MM.1S (cell line): ENCODE measurements around the gene NREP.
A peak's percentile ranks its signal among the peaks of the same experiment; 100 is the strongest.

Experiments
- DNase-seq: peaks from one replicate; pipeline ENCODE4 v3.0.0-alpha.2; 2015
- H2AFZ ChIP-seq: fragments of 300-600 bp; sonication (generic); 2 replicates; pipeline ENCODE4 v1.6.0; 2016; ENCODE audit warnings: antibody characterized with exemption, low read length
- H3F3A ChIP-seq: fragments of 300-600 bp; sonication (generic); 2 replicates; pipeline ENCODE4 v1.6.1; 2016; ENCODE audit warnings: mild to moderate bottlenecking, antibody characterized with exemption, low read length, moderate library complexity, mixed read lengths; ENCODE audit not compliant: insufficient read depth
- H3K27ac ChIP-seq: fragments of 300-600 bp; sonication (generic); 2 replicates; pipeline ENCODE4 v1.5.1; 2016; ENCODE audit warnings: mild to moderate bottlenecking, low read length
- H3K27me3 ChIP-seq: fragments of 300-600 bp; sonication (generic); replicated peaks from 2 replicates; pipeline ENCODE4 v1.6.0; 2016; ENCODE audit warnings: low read length; ENCODE audit not compliant: insufficient read depth
- H3K36me3 ChIP-seq: fragments of 300-600 bp; sonication (generic); replicated peaks from 2 replicates; pipeline ENCODE4 v1.6.1; 2016; ENCODE audit warnings: mild to moderate bottlenecking, low read length, mixed read lengths; ENCODE audit not compliant: insufficient read depth
- H3K4me1 ChIP-seq: fragments of 300-600 bp; sonication (generic); 2 replicates; pipeline ENCODE4 v1.6.1; 2016; ENCODE audit warnings: low read length, mixed read lengths
- H3K4me2 ChIP-seq: fragments of 300-600 bp; sonication (generic); 2 replicates; pipeline ENCODE4 v1.6.0; 2016; ENCODE audit warnings: low read depth, low read length
- H3K4me3 ChIP-seq: fragments of 300-600 bp; sonication (generic); 2 replicates; pipeline ENCODE4 v1.5.1; 2016; ENCODE audit warnings: low read length, mixed read lengths
- H3K79me2 ChIP-seq: fragments of 300-600 bp; sonication (generic); 2 replicates; pipeline ENCODE4 v1.6.1; 2016; ENCODE audit warnings: mixed run types, low read length, mixed read lengths
- H3K9ac ChIP-seq: fragments of 300-600 bp; sonication (generic); 2 replicates; pipeline ENCODE4 v1.6.1; 2016; ENCODE audit warnings: low read length, mixed read lengths
- H3K9me2 ChIP-seq: fragments of 300-600 bp; sonication (generic); replicated peaks from 2 replicates; pipeline ENCODE4 v1.6.1; 2016; ENCODE audit warnings: mild to moderate bottlenecking, low read length, mixed read lengths; ENCODE audit not compliant: insufficient read depth
- H3K9me3 ChIP-seq: fragments of 300-600 bp; sonication (generic); replicated peaks from 2 replicates; pipeline ENCODE4 v1.6.1; 2016; ENCODE audit warnings: mild to moderate bottlenecking, low read length, mixed read lengths; ENCODE audit not compliant: insufficient read depth
- H4K20me1 ChIP-seq: fragments of 300-600 bp; sonication (generic); 2 replicates; pipeline ENCODE4 v1.6.1; 2016; ENCODE audit warnings: mild to moderate bottlenecking, low read length, moderate library complexity, mixed read lengths; ENCODE audit not compliant: insufficient read depth
- CTCF ChIP-seq: fragments of 300-600 bp; sonication (generic); IDR thresholded peaks from 2 replicates; pipeline ENCODE4 v1.5.1; 2016; ENCODE audit warnings: antibody characterized with exemption, low read length, mixed read lengths
- EZH2 ChIP-seq: fragments of 300-600 bp; sonication (generic); optimal IDR thresholded peaks from 2 replicates; pipeline ENCODE3; 2017; ENCODE audit warnings: low read depth, mild to moderate bottlenecking, antibody characterized with exemption, low read length, mixed read lengths
- EZH2phosphoT487 ChIP-seq: fragments of 300-600 bp; sonication (generic); IDR thresholded peaks from 2 replicates; pipeline ENCODE4 v1.6.1; 2018; ENCODE audit warnings: antibody characterized with exemption, low read length

NREP gene

DNA sequence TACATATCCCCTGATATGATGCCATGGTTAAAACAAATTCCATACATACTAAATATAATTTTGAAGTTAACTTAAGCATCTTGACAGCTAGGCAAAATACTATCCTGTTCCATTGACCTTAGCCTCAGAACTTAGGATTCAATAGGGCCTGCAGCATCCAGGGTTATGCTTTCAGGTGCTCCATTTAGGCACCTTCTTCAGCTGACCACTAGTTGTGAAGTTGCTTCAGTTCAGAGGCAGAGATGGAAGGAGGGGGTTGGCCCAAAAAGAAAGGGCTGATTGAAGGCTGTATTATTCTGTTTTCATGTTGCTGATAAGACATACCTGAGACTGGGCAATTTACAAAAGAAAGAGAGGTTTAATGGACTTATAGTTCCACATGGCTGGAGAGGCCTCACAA lies 7.0 kb upstream of the NREP start:
- Histone ChIP-seq H3K27me3 (no peaks in the 10 kb centered on the region), H3K36me3 (no peaks in the 10 kb centered on the region)
- TF ChIP-seq CTCF (no peak), EZH2 (no peak)

DNA sequence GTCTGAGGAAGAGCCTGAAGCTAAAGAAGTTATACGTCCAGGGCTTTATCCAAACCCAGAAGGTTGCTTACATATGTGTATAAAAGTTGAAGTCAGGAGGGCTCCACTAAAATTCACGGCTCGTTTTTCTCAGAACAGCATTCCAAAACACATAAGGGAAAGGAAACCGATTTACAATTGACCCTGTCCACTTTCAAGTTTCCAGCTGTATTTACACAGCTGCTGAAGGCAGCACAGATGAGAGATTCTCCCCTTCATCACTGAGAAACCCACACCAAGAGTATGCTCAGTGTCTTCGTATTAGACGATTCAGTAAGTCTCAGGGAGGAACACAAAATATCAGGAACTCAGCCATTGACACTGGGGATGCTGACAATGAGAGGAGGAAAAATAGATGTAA lies 5.9 kb upstream of the NREP start:
- Histone ChIP-seq H4K20me1 (no peaks in the 10 kb centered on the region), H3K9ac (no peak overlapping the region), H3K4me1 (no peaks in the 10 kb centered on the region), H2AFZ (no peak overlapping the region), H3K9me3 (no peaks in the 10 kb centered on the region), H3K36me3 (no peaks in the 10 kb centered on the region), H3K4me3 (no peak overlapping the region), H3K27me3 (no peaks in the 10 kb centered on the region), H3K4me2 (no peak overlapping the region), H3F3A (peaks cover 6% of the 10 kb centered on the region; the same call in 1 of the 2 replicates), H3K79me2 (no peaks in the 10 kb centered on the region), H3K9me2 (no peaks in the 10 kb centered on the region), H3K27ac (no peak overlapping the region)
- no peak for TF ChIP-seq EZH2
- no peak for TF ChIP-seq CTCF
- no peak for TF ChIP-seq EZH2phosphoT487
- DNase-seq: no peak

More for the DNA sequence above, 7.0 kb upstream of the NREP start:
- Histone ChIP-seq H2AFZ (no peak overlapping the region), H3K9me3 (no peaks in the 10 kb centered on the region), H3K4me3 (no peak overlapping the region), H3K4me2 (no peak overlapping the region), H3F3A (no peaks in the 10 kb centered on the region), H3K9me2 (no peaks in the 10 kb centered on the region), H3K27ac (no peak overlapping the region), H3K4me1 (no peaks in the 10 kb centered on the region), H3K79me2 (no peaks in the 10 kb centered on the region), H3K9ac (no peak overlapping the region), H4K20me1 (no peaks in the 10 kb centered on the region)
- no peak for DNase-seq

DNA sequence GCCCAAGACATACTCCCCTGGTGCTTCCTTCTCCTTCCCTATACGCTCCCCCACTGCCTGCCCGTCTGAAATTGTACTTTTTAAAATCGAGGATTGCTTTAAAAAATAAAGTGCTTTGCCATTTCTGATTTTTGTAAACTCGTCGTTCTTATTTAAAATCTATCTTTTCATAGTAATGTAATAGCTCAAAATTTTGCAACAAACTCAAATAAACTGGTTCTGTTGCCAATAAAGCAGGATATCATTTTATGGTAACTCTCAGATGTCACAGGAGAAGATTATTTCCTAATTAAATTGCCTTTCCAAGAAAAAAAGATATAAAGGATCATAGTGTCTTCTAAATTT lies 1.3 kb upstream of the NREP start:
- peak overlapping the region; percentile 94 for H2AFZ ChIP-seq
- H3K27ac ChIP-seq: peak overlapping the region; percentile 90; the same call in 1 of the 2 replicates
- TF ChIP-seq CTCF: no peak
- no peak for TF ChIP-seq EZH2
- TF ChIP-seq EZH2phosphoT487: no peak

More for the DNA sequence above, 1.3 kb upstream of the NREP start:
- no peaks in the 10 kb centered on the region for H3K36me3 ChIP-seq
- H3F3A ChIP-seq: peaks cover 23% of the 10 kb centered on the region
- H3K4me2 ChIP-seq: peak overlapping the region; percentile 80
- no peaks in the 10 kb centered on the region for H3K9me3 ChIP-seq
- H3K27me3 ChIP-seq: no peaks in the 10 kb centered on the region
- H3K79me2 ChIP-seq: no peaks in the 10 kb centered on the region
- H3K9me2 ChIP-seq: no peaks in the 10 kb centered on the region
- peak overlapping the region; percentile 83 for H3K9ac ChIP-seq
- no peak for DNase-seq
- H3K4me3 ChIP-seq: peak overlapping the region; percentile 73
- peaks cover 27% of the 10 kb centered on the region for H3K4me1 ChIP-seq
- no peaks in the 10 kb centered on the region for H4K20me1 ChIP-seq
